ENCODE data around the gene OVCH2.

- TF ChIP-seq POLR2AphosphoS5 (IDR thresholded peaks at IDR 0.05; ENCODE audit: low read depth, low read length) (no peak), POLR2A (IDR thresholded peaks at IDR 0.05; ENCODE audit: low read depth, low read length) (no peak), TAF1 (IDR thresholded peaks at IDR 0.05; ENCODE audit: low read depth, low read length) (no peak)
Measured at GRCh38 chr11:7668911-7669310, 37.4 kb downstream of the OVCH2 start.

Measured in GM12891 (cell line).